Type B pancreatic cell (in vitro differentiated cells): ENCODE data around the gene GOLGA7B. TPM values are rescaled to one million over a fixed set of nuclear protein-coding genes. Genes with fewer than 3 reads are reported as not detected.

Experiments
- DNase-seq: peaks from one replicate; pipeline ENCODE4 v3.0.0; 2021; ENCODE audit warnings: mixed read lengths; ENCODE audit not compliant: unreplicated experiment; ENCODE audit errors: extremely low spot score
- H3K27ac Mint-ChIP-seq: 2 replicates; pipeline ENCODE4 v1.8.0; 2021; ENCODE audit warnings: mild to moderate bottlenecking, mixed read lengths
- H3K27me3 Mint-ChIP-seq: 2 replicates; pipeline ENCODE4 v1.8.0; 2021; ENCODE audit warnings: mixed read lengths
- H3K36me3 Mint-ChIP-seq: 2 replicates; pipeline ENCODE4 v1.8.0; 2021; ENCODE audit warnings: mixed read lengths
- H3K4me1 Mint-ChIP-seq: one replicate; pipeline ENCODE4 v1.8.0; 2021; ENCODE audit warnings: mixed read lengths; ENCODE audit not compliant: unreplicated experiment
- H3K4me3 Mint-ChIP-seq: 2 replicates; pipeline ENCODE4 v1.8.0; 2021; ENCODE audit warnings: mild to moderate bottlenecking, mixed read lengths
- H3K9me3 Mint-ChIP-seq: 2 replicates; pipeline ENCODE4 v1.8.0; 2021; ENCODE audit warnings: mixed read lengths
- CTCF ChIP-seq: fragments of 200-600 bp; sonication (generic); conservative IDR thresholded peaks from 2 replicates; pipeline ENCODE4 v1.5.0; 2021; ENCODE audit warnings: antibody characterized with exemption, mild to moderate bottlenecking
- total RNA-seq: library from RNA; stranded (reverse); gene quantifications from 2 replicates; pipeline ENCODE4 v1.2.1, GENCODE V29; 2021; ENCODE audit warnings: low replicate concordance

GOLGA7B gene
- total RNA-seq, 1 donor from 2014 or later, result 0.41 TPM

GRCh38 chr10:97818572-97818971 is 31.1 kb upstream of the GOLGA7B start:
- H3K4me3 Mint-ChIP-seq, result no peak overlapping the region
- no peaks in the 10 kb centered on the region for H3K9me3 Mint-ChIP-seq
- H3K4me1 Mint-ChIP-seq, result no peaks in the 10 kb centered on the region
- DNase-seq, result no peak
- H3K27me3 Mint-ChIP-seq, result peaks cover 16% of the 10 kb centered on the region
- no peaks in the 10 kb centered on the region for H3K36me3 Mint-ChIP-seq
- H3K27ac Mint-ChIP-seq, result no peak overlapping the region
- TF ChIP-seq CTCF, result no peak

GRCh38 chr10:97820096-97820704 is 29.4 kb upstream of the GOLGA7B start:
- no peak overlapping the region for H3K4me3 Mint-ChIP-seq
- peaks cover 18% of the 10 kb centered on the region for H3K27me3 Mint-ChIP-seq
- no peaks in the 10 kb centered on the region for H3K36me3 Mint-ChIP-seq
- no peak for DNase-seq
- H3K9me3 Mint-ChIP-seq, result no peaks in the 10 kb centered on the region
- TF ChIP-seq CTCF, result no peak
- H3K27ac Mint-ChIP-seq, result no peak overlapping the region
- no peaks in the 10 kb centered on the region for H3K4me1 Mint-ChIP-seq

GRCh38 chr10:97821308-97822038 is 28.2 kb upstream of the GOLGA7B start:
- H3K27ac Mint-ChIP-seq, result no peak overlapping the region
- no peak for DNase-seq
- peaks cover 24% of the 10 kb centered on the region for H3K27me3 Mint-ChIP-seq
- H3K4me1 Mint-ChIP-seq, result no peaks in the 10 kb centered on the region
- no peaks in the 10 kb centered on the region for H3K9me3 Mint-ChIP-seq
- TF ChIP-seq CTCF, result no peak
- no peaks in the 10 kb centered on the region for H3K36me3 Mint-ChIP-seq
- H3K4me3 Mint-ChIP-seq, result no peak overlapping the region

- H3K4me3 Mint-ChIP-seq, result no peak overlapping the region
- no peaks in the 10 kb centered on the region for H3K36me3 Mint-ChIP-seq
- H3K27ac Mint-ChIP-seq, result no peak overlapping the region
- H3K4me1 Mint-ChIP-seq, result no peaks in the 10 kb centered on the region
- TF ChIP-seq CTCF, result no peak
- H3K9me3 Mint-ChIP-seq, result no peaks in the 10 kb centered on the region
- peaks cover 25% of the 10 kb centered on the region for H3K27me3 Mint-ChIP-seq
- DNase-seq, result no peak
Measured at GRCh38 chr10:97822261-97822687, 27.4 kb upstream of the GOLGA7B start.

- TF ChIP-seq CTCF, result no peak
- Mint-ChIP-seq H3K4me3 (no peak overlapping the region), H3K4me1 (no peaks in the 10 kb centered on the region), H3K27me3 (peaks cover 28% of the 10 kb centered on the region), H3K27ac (no peak overlapping the region), H3K36me3 (no peaks in the 10 kb centered on the region), H3K9me3 (no peaks in the 10 kb centered on the region)
- no peak for DNase-seq
Measured at GRCh38 chr10:97823734-97824133, 25.9 kb upstream of the GOLGA7B start.
